HepG2 (cell line): ENCODE data around the gene DOHH. TPM values are rescaled to one million over a fixed set of nuclear protein-coding genes. Genes with fewer than 3 reads are reported as not detected.

Experiments used
- ATAC-seq: fragments of 200-7000 bp; cut with Tn5 transposase; 3 replicates; pipeline ENCODE4 v1.9.1; 2020; ENCODE audit warnings: mild to moderate bottlenecking, moderate library complexity
- BruUV-seq: library from RNA; stranded (reverse); fragments of 400-500 nt; replicated peaks from 2 replicates; lab custom pipeline; 2021; lab: Mats Ljungman, UMichigan
- CTCF ChIA-PET: fragments of 300-600 bp; formaldehyde crosslinking; extraction: SDS; loops from one replicate; lab custom pipeline; 2021; ENCODE audit warnings: low total read pairs, inconsistent platforms, low intra/inter-chr PET ratio; lab: Yijun Ruan, JAX
- POLR2A ChIA-PET: fragments of 350-600 bp; sonication (Branson Sonifier 250); formaldehyde crosslinking; loops from one replicate; lab custom pipeline; 2020; ENCODE audit warnings: antibody characterized with exemption, inconsistent platforms; lab: Yijun Ruan, JAX
- DNase-seq: peaks from one replicate; pipeline ENCODE4 v3.0.0-alpha.2; 2015; ENCODE audit warnings: low spot score
- FAIRE-seq: peaks from 3 replicates; lab custom pipeline; 2011; peaks lifted over from hg19 to GRCh38; lab: Jason Lieb, UNC
- H2AFZ ChIP-seq: one replicate; pipeline ENCODE4 v1.6.1; 2011; ENCODE audit warnings: low read length, inconsistent platforms
- H3K27ac ChIP-seq: fragments of 300-600 bp; 3 replicates; pipeline ENCODE4 v1.8.0; 2011; ENCODE audit warnings: mixed run types, mild to moderate bottlenecking, mixed read lengths, low read length, inconsistent platforms; ENCODE audit not compliant: insufficient read depth; ENCODE audit errors: extremely low read length
- H3K27me3 ChIP-seq, 2 experiments: fragments of 200-600 bp in 1 of 2; 2 replicates in 1 of 2; 3 replicates in 1 of 2; pipeline versions ENCODE4 v1.6.0 to v1.8.0; 2011; ENCODE audit warnings: low read length in 2 of 2, mild to moderate bottlenecking in 2 of 2, moderate library complexity in 2 of 2, inconsistent platforms in 1 of 2; ENCODE audit not compliant: insufficient read depth in 2 of 2, control insufficient read depth in 1 of 2
- H3K36me3 ChIP-seq, 2 experiments: fragments of 200-600 bp in 1 of 2; replicated peaks in 1 of 2; 2 replicates in 1 of 2; 3 replicates in 1 of 2; pipeline versions ENCODE4 v1.5.1 to v1.8.0; 2011; ENCODE audit warnings: low read length in 2 of 2, inconsistent platforms in 1 of 2; ENCODE audit not compliant: insufficient read depth in 2 of 2, control insufficient read depth in 1 of 2
- H3K4me1 ChIP-seq: 2 replicates; pipeline ENCODE4 v1.5.1; 2012; ENCODE audit warnings: low read length, inconsistent platforms; ENCODE audit not compliant: insufficient read depth
- H3K4me2 ChIP-seq: 2 replicates; pipeline ENCODE4 v1.6.0; 2011; ENCODE audit warnings: low read depth, low read length, inconsistent platforms
- H3K4me3 ChIP-seq, 3 experiments: fragments of 200-600 bp in 1 of 3; sonication (generic), shearing (Covaris generic) in 1 of 3; replicated peaks in 1 of 3; 2 replicates each; pipeline ENCODE4 v1.5.1; 2011 to 2016; ENCODE audit warnings: low read length in 3 of 3, inconsistent platforms in 2 of 3, low read depth in 2 of 3, mild to moderate bottlenecking in 2 of 3, control low read depth in 1 of 3, mixed read lengths in 1 of 3; ENCODE audit not compliant: insufficient read depth in 1 of 3
- H3K79me2 ChIP-seq: one replicate; pipeline ENCODE4 v1.6.1; 2011; ENCODE audit warnings: low read length, inconsistent platforms; ENCODE audit not compliant: insufficient read depth
- H3K9ac ChIP-seq: 2 replicates; pipeline ENCODE4 v1.6.0; 2011; ENCODE audit warnings: mild to moderate bottlenecking, low read depth, low read length, inconsistent platforms; ENCODE audit not compliant: insufficient read depth
- H3K9me3 ChIP-seq: 2 replicates; pipeline ENCODE4 v1.5.1; 2012; ENCODE audit warnings: mild to moderate bottlenecking, low read length
- H4K20me1 ChIP-seq: 2 replicates; pipeline ENCODE4 v1.6.0; 2011; ENCODE audit warnings: inconsistent platforms, mild to moderate bottlenecking, low read length, moderate library complexity; ENCODE audit not compliant: insufficient read depth
- FOXM1 ChIP-seq: sonication (generic); formaldehyde crosslinking; IDR thresholded peaks from 2 replicates; pipeline ENCODE4 v1.5.0; 2020; ENCODE audit warnings: missing genetic modification reagents
- MEIS2 ChIP-seq: sonication (generic); formaldehyde crosslinking; IDR thresholded peaks from 2 replicates; pipeline ENCODE4 v1.9.0; 2021; ENCODE audit warnings: mild to moderate bottlenecking, missing genetic modification reagents
- POLR2A ChIP-seq, 2 experiments: IDR thresholded peaks; 2 replicates each; pipeline ENCODE4 v1.6.1; 2011; ENCODE audit warnings: low read depth in 2 of 2, low read length in 2 of 2, mild to moderate bottlenecking in 1 of 2, moderate library complexity in 1 of 2; ENCODE audit not compliant: insufficient read depth in 1 of 2
- TBP ChIP-seq: sonication (generic); formaldehyde crosslinking; IDR thresholded peaks from 2 replicates; pipeline ENCODE4 v1.5.0; 2020; ENCODE audit warnings: missing genetic modification reagents
- ZFY ChIP-seq: sonication (generic); formaldehyde crosslinking; IDR thresholded peaks from 2 replicates; pipeline ENCODE4 v1.4.0; 2020; ENCODE audit warnings: missing genetic modification reagents
- ZKSCAN8 ChIP-seq: IDR thresholded peaks from 2 replicates; pipeline ENCODE4 v1.6.1; 2016; ENCODE audit warnings: borderline replicate concordance, missing genetic modification reagents, missing compliant biosample characterization
- ZMYM3 ChIP-seq: sonication (generic); formaldehyde crosslinking; IDR thresholded peaks from 2 replicates; pipeline ENCODE4 v1.5.1; 2020; ENCODE audit warnings: mild to moderate bottlenecking, missing genetic modification reagents
- ZNF629 ChIP-seq: sonication (generic); formaldehyde crosslinking; conservative IDR thresholded peaks from 2 replicates; pipeline ENCODE4 v1.5.0; 2020; ENCODE audit warnings: missing genetic modification reagents
- ZNF768 ChIP-seq: sonication (generic); formaldehyde crosslinking; IDR thresholded peaks from 2 replicates; pipeline ENCODE4 v1.4.0; 2020; ENCODE audit warnings: missing genetic modification reagents
- WGBS: methylation state at CpG from one replicate; pipeline ENCODE4 v1.1.6; 2017; ENCODE audit warnings: low lambda C conversion rate; 5-methylcytosine and 5-hydroxymethylcytosine counted together
- in situ Hi-C: cut with HindIII; loops from 2 replicates; pipeline ENCODE4 v1.10.0; 2017; ENCODE audit warnings: low pct_unique_long_range_greater_than_20kb; ENCODE audit not compliant: extremely low pct_ligation_motif_present
- intact Hi-C: fragments of 100-400 bp; cut with micrococcal nuclease; formaldehyde crosslinking; loops from one replicate; pipeline ENCODE4 v1.10.0; 2022; ENCODE audit not compliant: unreplicated experiment
- polyA plus RNA-seq, 8 experiments: library from polyadenylated mRNA; depleted of rRNA in 3 of 8; stranded (reverse) in 7 of 8; unstranded in 1 of 8; fragments of >200 nt; fragmentation: Illumina TruSeq in 4 of 8; extraction: Trizol in 4 of 8; gene quantifications; 2 replicates each; pipeline versions ENCODE4 v1.2.1 to v1.2.3, GENCODE V29; 2011 to 2016; ENCODE audit warnings: low read depth in 4 of 8, missing spikeins in 1 of 8, mixed read lengths in 1 of 8; ENCODE audit not compliant: insufficient read depth in 1 of 8
- total RNA-seq, 5 experiments: library from RNA; depleted of rRNA; stranded (reverse); fragments of >200 nt; fragmentation: Illumina TruSeq; extraction: Trizol; gene quantifications; 2 replicates each; pipeline ENCODE4 v1.2.3, GENCODE V29; 2016; ENCODE audit warnings: low read depth in 1 of 5
- TF ChIP-seq, protein P1 (sequence below): sonication (generic); formaldehyde crosslinking; IDR thresholded peaks from 2 replicates; pipeline ENCODE4 v1.8.0; 2022; ENCODE audit warnings: missing genetic modification reagents, mild to moderate bottlenecking, borderline replicate concordance
- TF ChIP-seq, protein P2 (sequence below): sonication (generic); formaldehyde crosslinking; IDR thresholded peaks from 2 replicates; pipeline ENCODE4 v1.4.0; 2020; ENCODE audit warnings: missing genetic modification reagents, borderline replicate concordance

The DOHH gene
- total and polyA plus RNA-seq, 2 of the 13 experiments (the other 11 are each of a cell fraction or from before 2014, with no cell fraction given): 3.5 to 13.7 TPM

DNA sequence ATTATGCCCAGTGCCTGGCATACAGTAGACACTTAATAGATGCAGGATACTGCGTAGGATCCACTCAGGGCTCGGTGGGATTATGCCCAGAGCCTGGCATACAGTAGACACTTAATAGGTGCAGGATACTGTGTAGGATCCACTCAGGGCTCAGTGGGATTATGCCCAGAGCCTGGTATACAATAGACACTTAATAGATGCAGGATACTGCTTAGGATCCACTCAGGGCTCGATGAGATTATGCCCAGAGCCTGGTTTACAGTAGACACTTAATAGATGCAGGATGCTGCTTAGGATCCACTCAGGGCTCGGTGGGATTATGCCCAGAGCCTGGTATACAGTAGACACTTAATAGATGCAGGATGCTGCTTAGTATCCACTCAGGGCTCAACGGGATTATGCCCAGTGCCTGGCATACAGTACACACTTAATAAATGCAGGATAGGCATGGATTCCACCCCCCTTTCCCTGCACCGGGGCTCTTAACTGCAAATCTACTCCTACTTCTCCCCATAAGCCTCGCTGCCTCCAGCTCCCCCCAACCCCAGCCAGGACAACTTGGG lies 45.0 kb downstream of the DOHH start:
- Histone ChIP-seq H3K79me2 (no peaks in the 10 kb centered on the region), H3K4me2 (no peak overlapping the region), H3K9ac (no peak overlapping the region), H4K20me1 (0 out of 2 replicates have a peak, but pooled peaks cover 2% of the 10 kb centered on the region), H3K9me3 (no peaks in the 10 kb centered on the region), H3K4me3 (no peak overlapping the region), H3K36me3 (peaks cover 4 to 18% of the 10 kb centered on the region in 2 experiments; a peak in 4 of 5 replicates), H3K4me1 (peaks cover 18% of the 10 kb centered on the region), H2AFZ (no peak overlapping the region), H3K27ac (no peak overlapping the region), H3K27me3 (no peaks in the 10 kb centered on the region)
- POLR2A ChIA-PET: no interaction called here
- 97% methylated on average over 6 of the region's 7 CpGs for WGBS
- intact Hi-C loops (no loop called here), in situ Hi-C loops (no loop called here)
- no peak for FAIRE-seq
- CTCF ChIA-PET: no interaction called here
- peak; percentile 74; the same call in 1 of the 2 replicates for TF ChIP-seq ZKSCAN8 (CRISPR knock-in tag)
- TF ChIP-seq, protein P1, sequence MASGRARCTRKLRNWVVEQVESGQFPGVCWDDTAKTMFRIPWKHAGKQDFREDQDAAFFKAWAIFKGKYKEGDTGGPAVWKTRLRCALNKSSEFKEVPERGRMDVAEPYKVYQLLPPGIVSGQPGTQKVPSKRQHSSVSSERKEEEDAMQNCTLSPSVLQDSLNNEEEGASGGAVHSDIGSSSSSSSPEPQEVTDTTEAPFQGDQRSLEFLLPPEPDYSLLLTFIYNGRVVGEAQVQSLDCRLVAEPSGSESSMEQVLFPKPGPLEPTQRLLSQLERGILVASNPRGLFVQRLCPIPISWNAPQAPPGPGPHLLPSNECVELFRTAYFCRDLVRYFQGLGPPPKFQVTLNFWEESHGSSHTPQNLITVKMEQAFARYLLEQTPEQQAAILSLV (CRISPR knock-in tag): no peak
- no peak for ATAC-seq
- no peak for DNase-seq
- no TSS peak for BruUV-seq

DNA sequence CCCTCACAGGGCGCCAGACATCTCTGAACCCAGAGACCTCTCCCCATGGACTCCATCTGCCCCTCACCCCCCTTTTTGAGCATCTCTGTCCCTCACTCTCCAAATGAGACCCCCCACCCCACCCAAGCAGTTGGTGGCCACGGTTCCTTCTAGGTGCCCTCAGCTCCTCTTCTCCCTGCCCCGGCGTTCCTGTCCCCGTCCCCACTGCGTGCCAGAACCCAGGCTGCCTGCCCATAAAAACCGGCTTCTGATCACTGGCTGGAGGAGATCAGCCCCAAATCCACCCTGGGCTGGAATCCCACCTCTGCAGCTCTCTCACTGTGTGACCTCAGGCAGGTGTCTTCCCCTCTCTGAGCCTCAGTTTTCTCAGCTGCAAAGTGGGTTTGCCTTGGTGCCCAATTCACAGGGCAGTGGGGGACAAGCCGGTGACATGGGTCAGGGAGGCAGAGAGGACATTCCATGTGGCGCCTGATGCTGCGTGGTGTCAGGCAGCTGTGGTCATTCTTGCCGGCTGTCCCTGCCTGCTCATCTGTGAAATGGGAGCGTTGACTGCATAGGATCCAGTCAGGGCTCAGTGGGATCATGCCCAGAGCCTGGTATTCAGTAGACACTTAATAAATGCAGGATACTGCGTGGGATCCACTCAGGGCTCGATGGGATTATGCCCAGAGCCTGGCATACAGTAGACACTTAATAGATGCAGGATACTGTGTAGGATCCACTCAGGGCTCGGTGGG lies 45.6 kb downstream of the DOHH start:
- POLR2A ChIA-PET: no interaction called here
- no peak for FAIRE-seq
- peaks cover 4 to 20% of the 10 kb centered on the region in 2 experiments; a peak in 4 of 5 replicates for H3K36me3 ChIP-seq

More for the DNA sequence above, 45.6 kb downstream of the DOHH start:
- no TSS peak for BruUV-seq
- no peak overlapping the region for H2AFZ ChIP-seq
- intact Hi-C loops: no loop called here
- in situ Hi-C loops: no loop called here
- no peak overlapping the region for H3K4me3 ChIP-seq
- no peak for TF ChIP-seq ZFY (CRISPR knock-in tag)
- peak; percentile 74 for TF ChIP-seq ZNF629 (CRISPR knock-in tag)
- TF ChIP-seq ZMYM3: 0 out of 2 replicates have a peak, but pooled peaks have one; percentile 44
- TF ChIP-seq, protein P2, sequence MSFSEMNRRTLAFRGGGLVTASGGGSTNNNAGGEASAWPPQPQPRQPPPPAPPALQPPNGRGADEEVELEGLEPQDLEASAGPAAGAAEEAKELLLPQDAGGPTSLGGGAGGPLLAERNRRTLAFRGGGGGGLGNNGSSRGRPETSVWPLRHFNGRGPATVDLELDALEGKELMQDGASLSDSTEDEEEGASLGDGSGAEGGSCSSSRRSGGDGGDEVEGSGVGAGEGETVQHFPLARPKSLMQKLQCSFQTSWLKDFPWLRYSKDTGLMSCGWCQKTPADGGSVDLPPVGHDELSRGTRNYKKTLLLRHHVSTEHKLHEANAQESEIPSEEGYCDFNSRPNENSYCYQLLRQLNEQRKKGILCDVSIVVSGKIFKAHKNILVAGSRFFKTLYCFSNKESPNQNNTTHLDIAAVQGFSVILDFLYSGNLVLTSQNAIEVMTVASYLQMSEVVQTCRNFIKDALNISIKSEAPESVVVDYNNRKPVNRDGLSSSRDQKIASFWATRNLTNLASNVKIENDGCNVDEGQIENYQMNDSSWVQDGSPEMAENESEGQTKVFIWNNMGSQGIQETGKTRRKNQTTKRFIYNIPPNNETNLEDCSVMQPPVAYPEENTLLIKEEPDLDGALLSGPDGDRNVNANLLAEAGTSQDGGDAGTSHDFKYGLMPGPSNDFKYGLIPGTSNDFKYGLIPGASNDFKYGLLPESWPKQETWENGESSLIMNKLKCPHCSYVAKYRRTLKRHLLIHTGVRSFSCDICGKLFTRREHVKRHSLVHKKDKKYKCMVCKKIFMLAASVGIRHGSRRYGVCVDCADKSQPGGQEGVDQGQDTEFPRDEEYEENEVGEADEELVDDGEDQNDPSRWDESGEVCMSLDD (CRISPR knock-in tag): no peak
- peak; percentile 93 for TF ChIP-seq ZNF768 (CRISPR knock-in tag)
- TF ChIP-seq MEIS2 (CRISPR knock-in tag): no peak
- no peak for TF ChIP-seq TBP (CRISPR knock-in tag)
- TF ChIP-seq FOXM1 (CRISPR knock-in tag): no peak
- no peak for TF ChIP-seq POLR2A (IDR thresholded peaks at IDR 0.05; ENCODE audit: insufficient read depth in 1 of 2, low read depth in 2 of 2, low read length in 2 of 2)
- 0 out of 2 replicates have a peak, but pooled peaks cover 2% of the 10 kb centered on the region for H4K20me1 ChIP-seq
- CTCF ChIA-PET: no interaction called here
- no peak for ATAC-seq
- H3K27ac ChIP-seq: no peak overlapping the region
- WGBS: over 99% methylated on average over 13 of the region's 15 CpGs
- H3K79me2 ChIP-seq: no peaks in the 10 kb centered on the region
- no peak for DNase-seq
- peaks cover 16% of the 10 kb centered on the region for H3K4me1 ChIP-seq
- no peak overlapping the region for H3K9ac ChIP-seq
- no peaks in the 10 kb centered on the region for H3K9me3 ChIP-seq
- no peak overlapping the region for H3K4me2 ChIP-seq
- H3K27me3 ChIP-seq: no peaks in the 10 kb centered on the region
